ENCODE measurements around the gene STK39.

DNA sequence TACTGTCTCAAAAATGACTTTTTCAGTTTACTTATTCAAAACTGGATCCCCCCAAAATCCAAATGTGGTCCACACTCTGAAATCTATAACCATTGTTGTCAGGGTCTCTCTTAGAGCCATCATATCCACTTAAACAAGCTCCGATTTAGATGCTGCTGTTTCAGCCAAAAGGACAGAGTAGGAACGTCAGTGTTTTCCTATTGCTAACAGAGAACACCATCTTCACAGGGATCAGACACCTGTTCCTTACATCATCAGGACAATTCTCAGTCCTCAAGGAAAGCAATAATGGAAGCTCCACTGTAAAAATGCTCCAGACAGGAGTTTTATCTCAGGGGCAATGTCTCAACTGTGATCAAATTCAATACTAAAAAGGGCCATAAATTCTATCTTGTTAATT, 155.4 kb downstream of the STK39 start:
- TF ChIP-seq, protein P1, sequence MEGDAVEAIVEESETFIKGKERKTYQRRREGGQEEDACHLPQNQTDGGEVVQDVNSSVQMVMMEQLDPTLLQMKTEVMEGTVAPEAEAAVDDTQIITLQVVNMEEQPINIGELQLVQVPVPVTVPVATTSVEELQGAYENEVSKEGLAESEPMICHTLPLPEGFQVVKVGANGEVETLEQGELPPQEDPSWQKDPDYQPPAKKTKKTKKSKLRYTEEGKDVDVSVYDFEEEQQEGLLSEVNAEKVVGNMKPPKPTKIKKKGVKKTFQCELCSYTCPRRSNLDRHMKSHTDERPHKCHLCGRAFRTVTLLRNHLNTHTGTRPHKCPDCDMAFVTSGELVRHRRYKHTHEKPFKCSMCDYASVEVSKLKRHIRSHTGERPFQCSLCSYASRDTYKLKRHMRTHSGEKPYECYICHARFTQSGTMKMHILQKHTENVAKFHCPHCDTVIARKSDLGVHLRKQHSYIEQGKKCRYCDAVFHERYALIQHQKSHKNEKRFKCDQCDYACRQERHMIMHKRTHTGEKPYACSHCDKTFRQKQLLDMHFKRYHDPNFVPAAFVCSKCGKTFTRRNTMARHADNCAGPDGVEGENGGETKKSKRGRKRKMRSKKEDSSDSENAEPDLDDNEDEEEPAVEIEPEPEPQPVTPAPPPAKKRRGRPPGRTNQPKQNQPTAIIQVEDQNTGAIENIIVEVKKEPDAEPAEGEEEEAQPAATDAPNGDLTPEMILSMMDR (IDR thresholded peaks at IDR 0.05) = no peak
- no peak for TF ChIP-seq POLR2A (IDR thresholded peaks at IDR 0.05)

Data from heart left ventricle (tissue), 13 donors.